ENCODE measurements around the gene RNF152. TPM values are rescaled to one million over a fixed set of nuclear protein-coding genes. Genes with fewer than 3 reads are reported as not detected.

The RNF152 gene
- total RNA-seq, 1 experiment from 2014 or later, result 2.3 TPM

GRCh38 chr18:61861372-61861771 is 31.4 kb downstream of the RNF152 start:
- no peaks in the 10 kb centered on the region for H3K27me3 Mint-ChIP-seq (ENCODE audit: low read depth)
- Histone ChIP-seq H2BK15ac (ENCODE audit: low read depth, low read length) (no peak overlapping the region), H3K4me1 (ENCODE audit: insufficient read depth, low read length) (no peaks in the 10 kb centered on the region), H3K4ac (ENCODE audit: low read depth, low read length) (no peak overlapping the region), H3K79me1 (ENCODE audit: insufficient read depth, low read depth, low read length, poor library complexity, severe bottlenecking) (no peaks in the 10 kb centered on the region), H2BK120ac (ENCODE audit: low read depth, low read length, poor library complexity, severe bottlenecking) (no peak overlapping the region), H3K56ac (ENCODE audit: insufficient read length, low read depth, low read length) (no peak overlapping the region), H2BK12ac (ENCODE audit: insufficient read length, low read depth, low read length) (no peak overlapping the region), H3K4me2 (ENCODE audit: insufficient read depth, insufficient read length, low read length) (no peak overlapping the region), H4K20me1 (ENCODE audit: control insufficient read depth, insufficient read depth, insufficient read length) (no peaks in the 10 kb centered on the region), H4K5ac (ENCODE audit: insufficient read length, low read depth, low read length) (no peak overlapping the region), H2AFZ (ENCODE audit: low read length) (no peak overlapping the region), H2BK20ac (ENCODE audit: low read depth, low read length, poor library complexity, severe bottlenecking) (no peak overlapping the region), H3T11ph (ENCODE audit: low read length) (no peak overlapping the region), H3K23ac (ENCODE audit: insufficient read length, low read depth, low read length) (no peak overlapping the region), H3K27me3 (ENCODE audit: insufficient read depth, low read length) (no peaks in the 10 kb centered on the region), H3K9me3 (ENCODE audit: control insufficient read depth, low read depth, low read length) (no peaks in the 10 kb centered on the region), H3K9ac (ENCODE audit: extremely low read depth, insufficient read length, low read length) (no peak overlapping the region), H2BK5ac (ENCODE audit: insufficient read length, low read length) (no peak overlapping the region), H3K14ac (ENCODE audit: insufficient read depth, low read length) (no peak overlapping the region), H3K23me2 (ENCODE audit: insufficient read length, low read depth, low read length, poor library complexity, severe bottlenecking) (no peaks in the 10 kb centered on the region), H3K27ac (ENCODE audit: insufficient read length, low read depth, low read length) (no peak overlapping the region), H4K8ac (replicated peaks; ENCODE audit: insufficient read length, low read depth, low read length) (no peak overlapping the region), H3K18ac (ENCODE audit: insufficient read length, low read depth, low read length) (no peak overlapping the region), H2AK5ac (ENCODE audit: insufficient read length, low read length) (no peak overlapping the region), H4K91ac (ENCODE audit: insufficient read length, low read depth, low read length) (no peak overlapping the region), H3K79me2 (ENCODE audit: insufficient read depth, low read length) (no peaks in the 10 kb centered on the region)
- H3K4me3 Mint-ChIP-seq, result no peak overlapping the region
- no peak for TF ChIP-seq CTCF (conservative IDR thresholded peaks at IDR 0.05)
- WGBS (ENCODE audit: extremely low coverage, insufficient read length, low lambda C conversion rate), result no CpG with 5 or more reads among the region's 3 CpGs
- peaks cover 3 to 10% of the 10 kb centered on the region in 2 experiments; a peak in 3 of 4 replicates for H3K4me1 Mint-ChIP-seq
- no peaks in the 10 kb centered on the region for H3K9me3 Mint-ChIP-seq
- H3K27ac Mint-ChIP-seq, result no peak overlapping the region
- DNase-seq, result no peak
- H3K36me3 Mint-ChIP-seq (ENCODE audit: insufficient read depth in 1 of 3, low read depth in 3 of 3), result no peaks in the 10 kb centered on the region
